Activated T-cell treated with anti-CD3 and anti-CD28 coated beads for 24 hours (primary cell): ENCODE measurements around the gene TDRD12.
A peak's percentile ranks its signal among the peaks of the same experiment; 100 is the strongest.
"Not testable (repeated sequence)": the region's sequence is repeated elsewhere in the genome, so short reads cannot be mapped to it uniquely, and the experiment has no call there.

Source experiments
- DNase-seq: peaks from one replicate; pipeline ENCODE4 v3.0.0-alpha.2; 2020; ENCODE audit warnings: low read depth

Gene TDRD12

DNA sequence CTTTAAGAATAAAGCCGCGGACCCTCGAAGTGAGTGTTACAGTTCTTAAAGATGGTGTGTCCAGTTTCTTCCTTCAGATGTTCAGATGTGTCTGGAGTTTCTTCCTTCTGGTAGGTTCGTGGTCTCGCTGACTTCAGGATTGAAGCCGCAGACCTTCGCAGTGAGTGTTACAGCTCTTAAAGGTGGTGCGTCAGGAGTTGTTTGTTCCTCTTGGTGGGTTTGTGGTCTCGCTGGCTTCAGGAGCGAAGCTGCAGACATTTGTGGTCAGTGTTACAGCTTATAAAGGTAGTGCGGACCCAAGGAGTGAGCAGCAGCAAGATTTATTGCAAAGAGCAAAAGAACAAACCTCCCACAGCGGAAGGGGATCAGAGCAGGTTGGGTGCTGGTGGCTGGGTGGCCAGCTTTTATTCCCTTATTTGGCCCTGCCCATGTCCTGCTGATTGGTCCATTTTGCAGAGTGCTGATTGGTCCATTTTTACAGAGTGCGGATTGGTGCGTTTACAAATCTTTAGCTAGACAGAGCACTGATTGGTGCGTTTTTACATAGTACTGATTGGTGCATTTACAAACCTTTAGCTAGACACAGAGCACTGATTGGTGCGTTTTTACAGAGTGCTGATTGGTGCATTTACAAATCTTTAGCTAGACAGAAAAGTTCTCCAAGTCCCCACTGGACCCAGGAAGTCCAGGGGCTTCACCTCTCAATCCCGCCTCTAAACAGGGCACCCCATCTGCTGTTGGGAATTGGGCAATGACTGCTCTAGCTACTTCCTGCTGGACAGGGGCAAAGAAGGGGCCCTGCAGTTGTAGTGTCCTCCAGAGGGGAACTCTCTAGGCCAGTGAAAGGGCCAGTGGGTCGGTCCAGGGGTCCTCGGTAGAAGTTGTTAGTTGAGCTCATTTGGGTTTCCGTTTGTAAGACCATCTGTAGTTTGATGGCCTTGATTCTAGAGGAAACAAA, 26.1 kb upstream of the TDRD12 start:
- DNase-seq = peak; percentile 25

DNA sequence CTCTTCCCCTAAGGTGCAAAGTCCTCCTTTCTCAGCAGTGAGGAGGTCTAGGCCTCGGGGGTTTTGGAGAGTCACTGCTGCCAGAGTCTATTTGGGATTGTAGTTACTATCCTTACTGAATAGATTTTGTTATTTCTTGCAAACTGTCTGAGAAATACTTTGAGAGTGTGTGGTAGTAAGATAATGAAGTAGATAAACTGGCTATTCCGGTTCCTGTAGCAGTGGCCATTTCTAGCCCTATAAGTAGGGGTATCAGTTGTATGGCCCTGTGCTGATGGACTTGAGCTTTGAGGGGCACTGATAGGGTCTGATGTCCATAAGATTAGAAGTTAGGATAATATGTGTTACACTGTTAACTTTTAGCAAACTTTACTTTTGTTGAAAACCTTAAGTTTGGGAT, 25.3 kb upstream of the TDRD12 start:
- DNase-seq = not testable (repeated sequence)

DNA sequence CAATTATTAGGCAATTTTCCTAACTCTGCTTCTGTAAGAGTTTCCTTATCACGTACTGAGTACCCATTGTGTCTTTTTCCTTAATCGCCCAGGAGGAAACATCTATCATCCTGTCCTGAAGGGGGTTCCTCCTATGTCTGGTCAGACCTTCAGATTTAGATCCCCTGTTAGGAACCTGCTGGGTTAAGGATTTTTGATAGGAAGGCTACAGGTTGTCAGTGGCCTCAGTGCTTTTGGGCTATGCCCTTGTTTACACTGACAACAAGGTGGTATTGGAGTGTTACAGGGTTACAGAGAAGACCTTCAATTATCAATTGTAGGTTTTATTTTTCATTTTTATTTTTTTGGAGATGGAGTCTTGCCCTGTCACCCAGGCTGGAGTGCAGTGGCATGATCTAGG, 24.7 kb upstream of the TDRD12 start:
- not testable (repeated sequence) for DNase-seq

DNA sequence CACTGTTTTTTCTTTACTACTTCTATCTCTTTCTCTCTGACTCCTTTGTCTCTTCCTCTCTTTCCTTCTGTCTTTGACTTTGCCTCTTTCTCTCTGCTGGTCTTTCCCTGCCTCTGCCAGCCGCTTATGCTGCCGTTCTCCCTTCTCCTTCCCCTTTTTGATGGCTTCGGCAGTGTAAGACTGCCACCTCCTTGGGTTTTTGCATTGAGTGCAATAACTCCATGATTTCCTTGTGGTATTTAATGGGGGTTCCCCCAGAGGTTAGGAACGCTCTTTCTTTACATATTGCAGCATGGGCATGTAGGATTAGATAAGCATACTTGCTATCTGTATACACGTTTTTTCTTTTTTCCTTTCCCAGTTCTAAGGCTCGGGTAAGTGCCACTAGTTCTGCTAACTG, 24.1 kb upstream of the TDRD12 start:
- DNase-seq = not testable (repeated sequence)

DNA sequence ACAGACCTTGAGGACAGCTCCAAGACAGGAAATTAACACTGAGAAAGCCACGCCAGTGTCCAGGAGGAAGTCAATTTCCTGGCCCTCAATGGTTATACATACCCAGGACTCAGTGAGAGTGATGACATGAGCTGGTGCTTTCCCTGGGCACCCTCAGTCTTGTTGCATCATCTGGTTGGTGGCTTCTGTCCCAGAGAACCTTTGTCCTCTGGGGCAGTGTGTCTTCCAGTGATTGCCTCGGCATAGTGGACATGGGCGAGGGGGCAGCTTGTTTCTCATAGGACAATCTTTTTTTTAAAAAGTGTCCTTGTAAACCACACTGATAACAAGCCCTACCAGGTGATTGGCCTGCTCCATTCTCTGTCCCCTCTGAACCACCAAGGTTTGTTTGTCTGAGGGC, 22.8 kb upstream of the TDRD12 start:
- DNase-seq = not testable (repeated sequence)

DNA sequence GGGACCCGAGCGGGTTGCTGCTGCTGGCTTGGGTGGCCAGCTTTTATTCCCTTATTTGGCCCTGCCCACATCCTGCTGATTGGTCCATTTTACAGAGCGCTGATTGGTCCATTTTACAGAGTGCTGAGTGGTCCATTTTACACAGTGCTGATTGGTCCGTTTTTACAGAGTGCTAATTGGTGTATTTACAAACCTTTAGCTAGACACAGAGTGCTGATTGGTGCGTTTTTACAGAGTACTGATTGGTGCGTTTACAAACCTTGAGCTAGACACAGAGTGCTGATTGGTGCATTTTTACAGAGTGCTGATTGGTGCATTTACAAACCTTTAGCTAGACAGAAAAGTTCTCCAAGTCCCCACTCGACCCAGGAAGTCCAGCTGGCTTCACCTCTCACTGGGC, 19.4 kb upstream of the TDRD12 start:
- not testable (repeated sequence) for DNase-seq

DNA sequence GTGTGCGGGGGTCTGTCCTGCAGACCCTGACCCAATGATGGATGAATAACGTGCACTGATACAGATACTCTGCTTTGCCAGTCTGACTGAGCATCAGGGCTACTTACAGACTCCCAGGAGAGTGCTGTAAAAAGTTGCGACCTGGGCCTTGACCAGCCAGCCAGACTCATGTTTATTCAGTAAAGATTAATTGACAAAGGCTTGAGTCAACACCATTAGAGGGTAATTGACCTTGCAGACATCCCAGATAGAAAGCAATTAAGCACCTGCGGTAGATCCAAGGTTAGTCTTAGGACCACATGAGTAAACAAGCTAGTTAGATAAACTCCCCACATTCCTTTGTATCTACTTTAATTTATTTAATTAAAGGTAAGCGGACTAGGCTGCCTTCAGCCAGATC, 17.6 kb upstream of the TDRD12 start:
- no peak for DNase-seq

DNA sequence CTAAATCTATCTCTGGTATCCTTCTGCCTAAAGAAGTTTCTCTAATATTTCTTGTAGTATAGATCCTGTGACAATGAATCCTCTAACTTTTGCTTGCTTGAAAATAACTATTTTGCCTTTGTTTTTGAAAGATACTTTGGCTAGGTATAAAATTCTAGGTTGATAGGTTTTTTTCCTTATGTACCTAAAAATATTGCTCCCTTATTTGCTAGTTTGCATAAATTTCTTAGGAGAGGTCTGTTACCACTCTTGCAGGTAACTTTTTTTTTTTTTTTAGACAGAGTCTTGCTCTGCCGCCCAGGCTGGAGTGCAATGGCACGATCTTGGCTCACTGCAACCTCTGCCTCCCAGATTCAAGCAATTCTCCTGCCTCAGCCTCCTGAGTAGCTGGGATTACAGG, 15.6 kb upstream of the TDRD12 start:
- not testable (repeated sequence) for DNase-seq

DNA sequence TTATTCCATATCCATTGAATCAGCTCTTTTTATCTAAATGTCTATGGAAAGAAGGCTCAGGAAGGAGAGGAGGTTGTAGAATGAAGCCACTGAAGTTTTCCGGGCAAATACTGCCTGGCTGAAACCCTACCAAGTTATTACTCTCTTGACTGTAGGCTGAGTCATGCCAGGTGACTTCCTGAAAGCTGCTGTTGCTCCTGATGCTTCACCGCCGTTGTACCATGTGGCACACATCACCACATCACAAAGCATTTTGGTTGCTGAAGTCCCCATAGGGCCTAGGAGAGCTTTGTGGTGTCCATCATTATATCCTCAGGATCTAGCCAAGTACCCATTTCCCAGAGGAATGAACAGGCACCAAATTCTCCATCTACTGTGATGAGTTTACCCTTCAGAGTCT, 11.1 kb upstream of the TDRD12 start:
- DNase-seq = peak; percentile 30

DNA sequence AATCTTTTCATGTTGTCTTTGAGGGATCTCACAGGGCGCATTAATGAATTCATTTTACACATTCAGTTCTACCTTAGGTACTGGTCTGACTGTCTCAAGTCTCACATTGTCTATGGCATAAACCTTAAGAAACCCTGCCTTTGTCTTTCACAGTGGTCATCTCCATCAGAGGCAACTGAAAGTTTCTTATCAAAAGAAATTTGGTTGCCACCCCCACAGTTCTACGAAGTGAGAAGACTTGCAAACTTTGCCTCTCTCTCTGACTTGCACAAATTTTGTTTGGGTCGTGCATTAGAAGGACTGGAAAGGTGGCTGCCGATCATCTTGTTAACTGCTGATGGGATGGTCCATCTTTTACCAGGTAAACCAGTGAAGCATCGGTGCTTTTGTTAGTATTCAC, 10.5 kb upstream of the TDRD12 start:
- DNase-seq = no peak

DNA sequence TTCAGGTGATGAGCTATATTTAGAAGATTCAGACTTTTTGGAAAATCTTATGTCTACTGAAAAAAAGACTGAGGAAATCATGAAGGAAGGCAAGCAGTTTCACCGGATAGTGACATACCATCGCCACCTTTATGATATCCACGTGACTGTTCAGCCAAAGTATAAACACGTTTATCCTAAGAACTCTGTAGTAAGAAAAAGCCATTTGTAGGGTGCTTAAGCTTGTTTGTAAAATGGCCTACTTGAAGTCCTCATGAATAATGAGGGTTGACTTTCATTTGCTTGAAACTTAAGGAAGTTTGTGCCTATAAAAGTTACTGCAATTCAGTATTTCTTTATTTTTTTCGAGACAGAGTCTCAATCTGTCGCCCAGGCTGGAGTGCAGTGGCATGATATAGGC, 7.8 kb upstream of the TDRD12 start:
- DNase-seq = no peak

DNA sequence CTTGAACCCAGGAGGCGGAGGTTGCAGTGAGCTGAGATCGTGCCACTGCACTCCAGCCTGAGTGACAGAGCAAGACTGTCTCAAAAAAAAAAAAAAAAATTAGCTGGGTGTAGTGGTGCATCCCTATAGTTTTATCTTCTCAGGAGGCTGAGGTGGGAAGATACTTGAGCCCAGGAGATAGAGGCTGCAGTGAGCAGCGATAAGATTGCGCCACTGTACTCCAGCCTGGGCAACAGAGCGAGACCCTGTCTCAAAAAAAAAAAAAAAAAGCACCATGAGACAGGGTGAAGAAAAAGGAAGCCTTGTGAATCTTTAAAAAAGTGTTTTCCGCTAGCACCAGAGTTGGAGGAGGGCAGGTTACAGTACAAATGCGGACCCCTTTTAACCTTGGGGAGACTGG, 3.4 kb upstream of the TDRD12 start:
- not testable (repeated sequence) for DNase-seq

DNA sequence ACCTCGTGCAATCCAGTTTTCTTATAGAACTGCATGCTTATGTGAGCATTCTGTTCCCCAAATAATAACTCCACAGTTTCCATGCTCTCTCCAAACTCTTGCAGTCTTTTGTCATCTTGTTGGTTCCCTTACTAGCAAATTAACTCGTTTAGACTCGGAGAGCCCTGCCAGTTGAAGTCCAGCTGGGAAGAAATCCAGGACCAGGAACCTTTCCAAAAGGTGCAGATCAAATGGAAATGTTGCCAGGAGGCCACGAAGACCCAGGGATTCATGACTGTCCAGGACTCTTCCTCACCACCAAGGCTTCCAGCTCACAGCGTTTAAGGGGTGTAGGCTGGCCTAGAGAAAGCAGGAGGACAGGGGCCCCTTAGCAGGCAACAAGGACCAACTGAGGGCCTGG, 2.1 kb upstream of the TDRD12 start:
- no peak for DNase-seq

DNA sequence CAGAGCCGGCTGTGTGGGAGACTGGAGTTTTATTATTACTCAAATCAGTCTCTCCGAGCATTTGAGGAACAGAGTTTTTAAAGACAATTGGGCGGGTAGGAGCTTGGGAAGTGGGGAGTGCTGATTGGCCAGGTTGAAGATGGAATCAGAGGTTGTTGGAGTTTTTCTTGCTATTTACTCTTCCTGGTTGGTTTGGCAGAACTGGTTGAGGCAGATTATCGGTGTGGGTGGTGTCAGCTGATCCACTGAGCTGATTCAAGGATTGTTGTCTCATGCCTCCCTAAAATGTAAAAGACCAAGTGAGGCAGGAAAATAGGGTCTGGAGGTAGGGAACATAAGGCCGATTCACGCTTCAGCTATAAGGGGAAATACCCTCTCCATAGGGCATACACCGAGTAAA, 1.3 kb upstream of the TDRD12 start:
- no peak for DNase-seq

DNA sequence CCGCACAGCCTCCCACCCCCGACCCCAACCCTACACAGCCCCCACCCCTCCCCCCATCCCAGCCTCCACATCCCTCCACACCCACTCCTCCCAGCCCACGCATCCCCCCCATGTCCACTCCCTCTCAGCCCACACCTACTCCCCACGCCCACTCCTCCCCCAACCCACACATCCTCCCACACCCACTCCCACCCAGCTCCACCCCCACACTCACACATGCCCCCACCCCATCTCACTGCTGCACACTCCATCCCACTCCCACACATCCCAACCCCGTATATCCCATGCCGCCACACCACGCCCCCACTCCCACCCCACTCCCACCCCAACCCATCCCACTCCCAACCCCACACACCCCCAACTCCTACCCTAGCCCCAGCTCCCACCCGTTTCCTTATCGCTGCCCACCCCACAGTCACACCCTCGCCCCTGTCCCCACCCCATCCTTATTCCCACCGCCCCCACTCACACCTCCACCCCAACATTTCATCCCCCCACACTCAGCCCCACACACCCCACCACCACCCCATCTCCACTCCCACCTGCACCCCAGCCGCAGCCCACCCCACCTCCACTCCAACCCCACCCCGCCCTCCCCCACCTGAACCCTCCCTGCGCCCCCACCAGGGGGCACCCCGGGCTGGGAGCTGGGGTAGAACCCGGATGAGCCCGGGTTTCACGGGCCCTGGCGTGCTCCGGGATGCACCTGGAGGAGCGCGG, 809 bp downstream of the TDRD12 start:
- DNase-seq = no peak

DNA sequence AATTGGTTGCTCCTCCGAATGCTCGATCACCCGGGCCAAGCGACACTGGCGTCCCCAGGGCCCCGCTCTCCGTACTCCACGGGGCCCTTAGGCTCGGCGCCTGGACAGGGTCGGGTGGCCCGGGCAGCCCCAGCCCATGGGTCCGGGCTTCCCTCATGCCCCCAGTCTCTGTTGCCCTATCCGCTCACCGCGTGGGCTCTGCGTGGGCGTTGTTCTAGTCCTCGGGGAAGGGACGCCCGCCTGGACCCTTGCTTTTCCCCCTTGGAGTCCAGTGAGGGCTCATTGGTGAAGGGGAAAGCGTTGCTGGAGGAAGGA, 1.3 kb downstream of the TDRD12 start:
- DNase-seq = no peak

DNA sequence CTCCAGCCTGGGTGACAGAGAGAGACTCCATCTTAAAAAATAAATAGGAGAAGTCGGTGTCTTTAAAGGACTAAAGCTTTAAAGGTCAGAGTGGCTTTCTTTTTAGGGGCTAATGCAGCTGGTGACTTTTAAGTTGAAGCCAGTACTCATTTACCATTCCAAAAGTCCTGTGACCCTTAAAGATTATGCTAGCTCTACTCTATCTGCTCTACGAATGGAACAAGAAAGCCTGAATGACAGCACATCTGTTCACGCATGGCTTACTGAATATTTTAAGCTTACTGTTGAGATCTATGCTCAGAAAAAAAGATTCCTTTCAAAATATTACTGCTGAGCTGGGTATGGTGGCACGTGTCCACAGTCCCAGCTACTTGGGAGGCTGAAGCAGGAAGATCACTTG, 16.4 kb downstream of the TDRD12 start:
- DNase-seq = no peak

DNA sequence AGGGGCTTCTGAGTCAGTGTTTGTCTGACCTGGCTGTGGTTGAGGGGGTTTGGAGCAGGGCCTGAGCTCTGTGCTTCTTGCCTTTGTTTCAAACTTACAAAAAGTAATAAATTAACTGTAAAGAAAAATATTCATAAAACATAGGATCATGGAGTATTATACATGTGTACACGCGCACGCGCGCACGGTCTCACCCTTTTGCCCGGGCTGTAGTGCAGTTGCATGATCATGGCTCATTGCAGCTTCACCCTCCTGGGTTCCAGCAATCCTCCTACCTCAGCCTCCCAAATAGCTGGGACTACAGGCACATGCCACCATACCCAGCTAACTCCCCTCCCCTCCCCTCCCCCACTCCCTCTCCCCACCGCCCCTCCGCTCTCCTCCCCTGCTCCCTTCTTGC, 23.5 kb downstream of the TDRD12 start:
- DNase-seq = no peak

DNA sequence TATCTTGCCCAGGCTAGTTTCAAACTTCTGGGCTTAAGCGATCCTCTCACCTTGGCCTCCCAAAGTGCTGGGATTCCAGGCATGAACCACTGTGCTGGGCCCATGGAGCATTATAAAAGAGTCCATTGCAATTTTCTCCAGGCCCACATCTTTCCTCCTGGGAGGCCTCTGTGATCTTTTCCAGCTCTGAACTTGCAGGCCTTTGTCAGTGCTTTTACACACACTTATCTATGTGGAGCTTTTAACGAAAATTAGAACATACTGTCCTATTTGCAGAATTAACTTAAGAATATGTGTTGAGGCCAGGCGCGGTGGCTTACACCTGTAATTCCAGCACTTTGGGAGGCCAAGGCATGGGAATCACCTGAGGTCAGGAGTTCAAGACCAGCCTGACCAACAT, 23.9 kb downstream of the TDRD12 start:
- no peak for DNase-seq

DNA sequence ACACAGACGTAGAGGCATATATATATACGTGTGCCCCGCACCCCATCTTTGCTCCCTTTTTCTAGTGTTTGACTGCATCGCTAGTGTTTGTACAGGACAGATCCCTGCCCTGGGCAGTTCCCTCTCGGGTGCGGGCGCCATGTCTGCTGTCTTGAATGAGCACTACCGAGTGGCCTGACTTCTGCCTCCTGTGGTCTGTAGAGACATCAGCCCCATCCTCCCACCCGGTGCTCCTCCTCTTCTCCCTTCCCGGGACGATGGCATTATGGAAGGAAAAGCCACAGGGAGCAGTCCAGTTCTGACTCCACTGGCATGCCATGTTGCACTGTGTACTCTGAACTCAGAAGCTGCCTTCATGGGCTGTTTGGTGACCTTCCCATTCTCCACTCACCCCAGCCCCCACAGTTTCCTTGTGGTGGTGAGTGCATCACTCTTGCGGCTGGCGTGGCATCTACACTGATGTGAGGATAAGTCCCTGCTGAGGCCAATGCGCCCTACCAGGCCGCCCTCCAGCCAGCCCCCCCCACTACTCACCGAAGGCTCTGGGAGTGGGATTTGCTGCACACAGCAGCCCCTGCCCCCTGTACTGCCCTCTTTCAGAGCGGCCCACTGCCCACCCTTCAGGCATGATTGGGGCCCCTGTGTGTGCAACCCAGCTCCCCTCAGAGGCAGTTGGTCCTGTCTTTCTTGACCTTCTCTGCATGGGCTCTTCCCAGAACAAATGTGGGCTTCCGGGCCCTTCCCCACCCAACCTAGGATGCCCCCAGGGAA, 25.2 kb downstream of the TDRD12 start:
- DNase-seq = no peak

DNA sequence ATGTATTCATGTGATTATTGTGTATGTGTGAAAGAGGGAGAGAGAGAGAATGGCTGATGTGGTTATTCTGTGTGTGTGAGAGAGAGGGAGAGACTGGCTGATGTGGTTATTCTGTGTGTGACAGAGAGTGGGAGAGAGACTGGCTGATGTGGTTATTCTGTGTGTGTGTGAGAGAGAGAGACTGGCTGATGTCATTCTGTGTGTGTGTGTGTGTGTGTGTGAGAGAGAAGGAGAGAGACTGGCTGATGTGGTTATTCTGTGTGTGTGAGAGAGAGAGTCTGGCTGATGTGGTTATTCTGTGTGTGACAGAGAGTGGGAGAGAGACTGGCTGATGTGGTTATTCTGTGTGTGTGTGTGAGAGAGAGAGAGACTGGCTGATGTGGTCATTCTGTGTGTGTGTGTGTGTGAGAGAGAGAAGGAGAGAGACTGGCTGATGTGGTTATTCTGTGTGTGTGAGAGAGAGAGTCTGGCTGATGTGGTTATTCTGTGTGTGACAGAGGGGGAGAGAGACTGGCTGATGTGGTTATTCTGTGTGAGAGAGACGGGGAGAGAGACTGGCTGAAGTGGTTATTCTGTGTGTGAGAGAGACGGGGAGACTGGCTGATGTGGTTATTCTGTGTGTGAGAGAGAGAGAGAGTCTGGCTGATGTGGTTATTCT, 26.2 kb downstream of the TDRD12 start:
- DNase-seq = not testable (repeated sequence)

DNA sequence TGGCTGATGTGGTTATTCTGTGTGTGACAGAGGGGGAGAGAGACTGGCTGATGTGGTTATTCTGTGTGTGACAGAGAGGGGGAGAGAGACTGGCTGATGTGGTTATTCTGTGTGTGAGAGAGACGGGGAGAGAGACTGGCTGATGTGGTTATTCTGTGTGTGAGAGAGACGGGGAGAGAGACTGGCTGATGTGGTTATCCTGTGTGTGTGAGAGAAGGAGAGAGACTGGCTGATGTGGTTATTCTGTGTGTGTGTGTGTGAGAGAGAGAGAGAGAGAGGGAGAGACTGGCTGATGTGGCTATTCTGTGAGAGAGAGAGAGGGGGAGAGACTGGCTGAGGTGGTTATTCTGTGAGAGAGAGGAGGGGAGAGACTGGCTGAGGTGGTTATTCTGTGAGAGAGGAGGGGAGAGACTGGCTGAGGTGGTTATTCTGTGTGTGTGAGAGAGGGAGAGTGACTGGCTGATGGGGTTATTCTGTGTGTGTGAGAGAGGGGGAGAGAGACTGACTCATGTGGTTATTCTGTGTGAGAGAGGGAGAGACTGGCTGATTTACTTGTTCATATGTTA, 27.1 kb downstream of the TDRD12 start:
- DNase-seq = peak; percentile 8
